Transverse colon (tissue), 3 donors: ENCODE measurements around the gene TTC28.

Experiments used
- CTCF ChIP-seq, 5 experiments: fragments of 200-600 bp in 3 of 5; fragments of 450-650 bp in 2 of 5; sonication (generic) in 3 of 5; IDR thresholded peaks; 1 replicate in 2 of 5; 2 replicates in 3 of 5; pipeline ENCODE4 v1.5.1; 2016 to 2017; ENCODE audit warnings: antibody characterized with exemption in 5 of 5, inconsistent platforms in 3 of 5, mild to moderate bottlenecking in 2 of 5, moderate library complexity in 1 of 5
- POLR2A ChIP-seq: fragments of 450-650 bp; IDR thresholded peaks from one replicate; pipeline ENCODE4 v1.6.1; 2016; ENCODE audit warnings: antibody characterized with exemption, mild to moderate bottlenecking, moderate library complexity

- no peak for TF ChIP-seq CTCF (IDR thresholded peaks at IDR 0.05)
- TF ChIP-seq POLR2A: no peak
Measured at GRCh38 chr22:28204382-28204781, 475.3 kb downstream of the TTC28 start.
